Mucosa of descending colon (tissue), 3 donors: ENCODE data around the gene ZKSCAN2. TPM values are rescaled to one million over a fixed set of nuclear protein-coding genes. Genes with fewer than 3 reads are reported as not detected.

Experiments
- ATAC-seq: fragments of 200-7000 bp; cut with Tn5 transposase; one replicate; pipeline ENCODE4 v1.9.1; 2020; ENCODE audit warnings: mild to moderate bottlenecking, moderate library complexity
- DNase-seq, 3 donors: peaks; one replicate each; pipeline ENCODE4 v3.0.0-alpha.2; 2020
- H3K36me3 ChIP-seq: fragments of 200-600 bp; one replicate; pipeline ENCODE4 v1.8.0; 2021; ENCODE audit warnings: low read depth, mild to moderate bottlenecking
- H3K4me1 ChIP-seq: fragments of 200-600 bp; one replicate; pipeline ENCODE4 v1.8.0; 2021; ENCODE audit warnings: low read depth, mild to moderate bottlenecking
- H3K4me3 ChIP-seq: fragments of 200-600 bp; one replicate; pipeline ENCODE4 v1.8.0; 2021; ENCODE audit warnings: mild to moderate bottlenecking
- H3K9me3 ChIP-seq: fragments of 200-600 bp; one replicate; pipeline ENCODE4 v1.8.0; 2021; ENCODE audit warnings: mild to moderate bottlenecking
- intact Hi-C, 2 donors: fragments of 100-400 bp; cut with DNase I in 1 of 2; cut with micrococcal nuclease in 1 of 2; formaldehyde crosslinking; loops; one replicate each; pipeline versions ENCODE4 v1.11.0 to v1.11.1; 2022; cut with DNase I, micrococcal nuclease
- total RNA-seq, 3 donors: library from RNA; stranded (reverse); fragmentation: NEBNext Ultra II Directional in 2 of 3; extraction: Animal tissue kit (Norgen Biotek cat#: 25700) in 2 of 3; gene quantifications; one replicate each; pipeline versions ENCODE4 v1.2.1 to v1.2.4, GENCODE V29; 2021 to 2023
- TF ChIP-seq, protein P1 (sequence below): fragments of 200-600 bp; IDR thresholded peaks from one replicate; pipeline ENCODE4 v1.8.0; 2022; ENCODE audit warnings: antibody characterized with exemption, mild to moderate bottlenecking
- donor health status: DM: no; HTN: no; CAD: no; lungs with moderate emphysema.
- donor health status: DM: no; HTN: no; CAD: no.
- donor health status: DM: no; HTN: yes; CAD: no.

The ZKSCAN2 gene
- total RNA-seq, 3 donors from 2014 or later, result 2.1 to 5.9 (median 2.2) TPM

DNA sequence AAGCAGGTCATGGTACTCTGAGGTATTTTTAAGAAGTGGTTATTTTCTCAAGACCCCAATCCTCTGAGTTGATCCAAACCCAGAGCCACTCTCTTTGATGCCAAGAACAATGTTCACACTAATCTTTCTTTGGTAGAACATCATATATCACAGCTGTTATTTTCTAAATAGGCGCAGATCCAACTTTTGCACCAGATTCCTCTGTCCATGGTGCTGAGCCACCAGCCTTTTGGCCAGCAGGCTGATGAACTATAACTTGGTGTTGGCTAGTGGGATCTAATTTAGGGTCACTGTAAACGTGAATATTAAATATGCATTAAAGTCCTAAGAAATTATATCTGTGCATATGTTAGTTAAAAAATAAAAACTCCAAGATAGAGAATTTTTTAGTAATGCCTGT lies 7.0 kb upstream of the ZKSCAN2 start:
- ATAC-seq, result no peak

DNA sequence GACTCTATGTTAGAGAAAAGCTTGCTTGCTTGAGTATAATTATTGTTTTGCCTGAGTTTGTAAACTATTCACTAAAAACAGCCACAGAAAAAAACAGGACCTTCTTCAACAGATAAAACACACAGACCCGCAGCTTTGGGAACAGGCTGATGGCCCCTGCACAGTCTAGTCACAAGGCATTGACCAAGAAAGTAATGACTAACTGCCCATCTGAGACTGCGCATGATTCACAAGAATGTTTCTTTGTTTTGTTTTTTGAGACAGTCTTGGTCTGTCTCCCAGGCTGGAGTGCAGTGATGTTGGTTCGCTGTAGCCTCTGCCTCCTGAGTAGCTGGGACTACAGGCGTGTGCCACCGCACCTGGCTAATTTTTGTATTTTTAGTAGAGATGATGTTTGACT lies 2.8 kb upstream of the ZKSCAN2 start:
- TF ChIP-seq, protein P1, sequence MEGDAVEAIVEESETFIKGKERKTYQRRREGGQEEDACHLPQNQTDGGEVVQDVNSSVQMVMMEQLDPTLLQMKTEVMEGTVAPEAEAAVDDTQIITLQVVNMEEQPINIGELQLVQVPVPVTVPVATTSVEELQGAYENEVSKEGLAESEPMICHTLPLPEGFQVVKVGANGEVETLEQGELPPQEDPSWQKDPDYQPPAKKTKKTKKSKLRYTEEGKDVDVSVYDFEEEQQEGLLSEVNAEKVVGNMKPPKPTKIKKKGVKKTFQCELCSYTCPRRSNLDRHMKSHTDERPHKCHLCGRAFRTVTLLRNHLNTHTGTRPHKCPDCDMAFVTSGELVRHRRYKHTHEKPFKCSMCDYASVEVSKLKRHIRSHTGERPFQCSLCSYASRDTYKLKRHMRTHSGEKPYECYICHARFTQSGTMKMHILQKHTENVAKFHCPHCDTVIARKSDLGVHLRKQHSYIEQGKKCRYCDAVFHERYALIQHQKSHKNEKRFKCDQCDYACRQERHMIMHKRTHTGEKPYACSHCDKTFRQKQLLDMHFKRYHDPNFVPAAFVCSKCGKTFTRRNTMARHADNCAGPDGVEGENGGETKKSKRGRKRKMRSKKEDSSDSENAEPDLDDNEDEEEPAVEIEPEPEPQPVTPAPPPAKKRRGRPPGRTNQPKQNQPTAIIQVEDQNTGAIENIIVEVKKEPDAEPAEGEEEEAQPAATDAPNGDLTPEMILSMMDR, result no peak
- no peak for DNase-seq

More for the DNA sequence above, 7.0 kb upstream of the ZKSCAN2 start:
- intact Hi-C loops, result no loop called here
- Histone ChIP-seq H3K4me3 (no peak overlapping the region), H3K9me3 (no peaks in the 10 kb centered on the region), H3K4me1 (no peaks in the 10 kb centered on the region), H3K36me3 (no peaks in the 10 kb centered on the region)
- DNase-seq, result peak in 1 of 3 donors; percentile 31
- TF ChIP-seq, protein P1, result no peak

DNA sequence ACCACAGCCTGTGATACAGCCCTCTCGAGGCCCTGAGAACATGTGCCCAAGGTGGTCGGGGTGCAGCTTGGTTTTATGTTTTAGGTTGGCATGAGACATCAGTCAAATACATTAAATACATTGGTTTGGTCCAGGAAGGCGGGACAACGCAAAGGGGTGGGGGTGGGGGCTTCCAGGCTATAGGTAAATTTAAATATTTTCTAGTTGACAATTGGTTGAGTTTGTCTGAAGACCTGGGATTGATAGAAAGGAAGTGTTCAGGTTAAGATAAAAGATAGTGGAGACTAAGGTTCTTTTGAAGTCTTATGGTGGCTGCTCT lies 1.2 kb upstream of the ZKSCAN2 start:
- ATAC-seq (no peak), DNase-seq (no peak)
- Histone ChIP-seq H3K9me3 (no peaks in the 10 kb centered on the region), H3K36me3 (no peaks in the 10 kb centered on the region), H3K4me1 (peaks cover 26% of the 10 kb centered on the region), H3K4me3 (no peak overlapping the region)
- intact Hi-C loops, result no loop called here
- TF ChIP-seq, protein P1, result no peak

More for the DNA sequence above, 2.8 kb upstream of the ZKSCAN2 start:
- intact Hi-C loops, result no loop called here
- no peaks in the 10 kb centered on the region for H3K36me3 ChIP-seq
- H3K4me1 ChIP-seq, result peaks cover 24% of the 10 kb centered on the region
- no peak overlapping the region for H3K4me3 ChIP-seq
- H3K9me3 ChIP-seq, result no peaks in the 10 kb centered on the region
- no peak for ATAC-seq

DNA sequence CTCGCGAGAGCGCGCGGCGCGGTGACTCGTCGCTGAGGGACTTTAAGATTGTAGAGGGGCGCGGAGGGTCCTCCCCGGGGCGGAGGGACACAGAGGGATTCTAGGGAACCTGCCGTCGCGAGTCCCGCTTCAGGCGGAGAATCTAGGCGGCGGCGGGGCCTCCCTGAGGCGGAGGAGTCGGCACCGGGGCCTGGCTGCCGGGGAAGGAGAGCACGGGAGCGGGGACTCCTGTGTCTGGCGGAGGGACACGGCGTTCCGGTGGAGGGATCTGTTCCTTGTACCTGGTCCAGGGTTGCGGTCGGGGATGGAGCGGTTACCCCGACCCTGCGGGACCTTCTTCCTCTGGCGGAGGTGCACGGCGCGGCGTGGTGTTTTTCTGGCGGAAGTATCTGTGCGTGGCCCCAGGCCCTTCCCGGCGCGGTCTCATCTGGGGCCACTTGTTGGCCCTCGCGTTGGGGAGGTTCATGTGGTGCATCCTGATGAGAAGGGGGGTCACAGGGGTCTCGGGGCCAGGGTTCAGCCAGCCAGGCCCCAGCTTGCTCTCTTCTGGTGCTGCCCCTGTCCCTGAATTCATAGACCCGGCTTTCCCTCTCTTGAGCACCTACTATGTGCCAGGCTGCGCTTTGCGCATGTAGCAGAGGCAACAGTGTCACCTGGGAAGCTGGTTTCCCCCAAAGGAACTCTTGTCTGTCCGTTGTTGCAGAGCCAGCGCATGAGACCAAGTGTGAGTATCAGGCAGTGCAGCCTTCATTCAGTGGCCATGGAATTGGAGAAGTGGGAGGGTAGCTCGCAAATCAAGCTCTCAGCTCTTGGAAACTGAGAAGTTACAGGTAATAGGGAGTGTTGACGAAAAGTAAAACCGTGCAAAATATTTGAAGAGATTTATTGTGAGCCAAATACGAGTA lies 563 bp upstream of the ZKSCAN2 start:
- TF ChIP-seq, protein P1, result no peak
- intact Hi-C loops, result no loop called here
- Histone ChIP-seq H3K36me3 (no peaks in the 10 kb centered on the region), H3K9me3 (no peaks in the 10 kb centered on the region), H3K4me1 (peaks cover 26% of the 10 kb centered on the region), H3K4me3 (peak overlapping the region; percentile 56)
- peak; percentile 64 for ATAC-seq
- DNase-seq, result peak; percentile 85 to 89 (median 88)

DNA sequence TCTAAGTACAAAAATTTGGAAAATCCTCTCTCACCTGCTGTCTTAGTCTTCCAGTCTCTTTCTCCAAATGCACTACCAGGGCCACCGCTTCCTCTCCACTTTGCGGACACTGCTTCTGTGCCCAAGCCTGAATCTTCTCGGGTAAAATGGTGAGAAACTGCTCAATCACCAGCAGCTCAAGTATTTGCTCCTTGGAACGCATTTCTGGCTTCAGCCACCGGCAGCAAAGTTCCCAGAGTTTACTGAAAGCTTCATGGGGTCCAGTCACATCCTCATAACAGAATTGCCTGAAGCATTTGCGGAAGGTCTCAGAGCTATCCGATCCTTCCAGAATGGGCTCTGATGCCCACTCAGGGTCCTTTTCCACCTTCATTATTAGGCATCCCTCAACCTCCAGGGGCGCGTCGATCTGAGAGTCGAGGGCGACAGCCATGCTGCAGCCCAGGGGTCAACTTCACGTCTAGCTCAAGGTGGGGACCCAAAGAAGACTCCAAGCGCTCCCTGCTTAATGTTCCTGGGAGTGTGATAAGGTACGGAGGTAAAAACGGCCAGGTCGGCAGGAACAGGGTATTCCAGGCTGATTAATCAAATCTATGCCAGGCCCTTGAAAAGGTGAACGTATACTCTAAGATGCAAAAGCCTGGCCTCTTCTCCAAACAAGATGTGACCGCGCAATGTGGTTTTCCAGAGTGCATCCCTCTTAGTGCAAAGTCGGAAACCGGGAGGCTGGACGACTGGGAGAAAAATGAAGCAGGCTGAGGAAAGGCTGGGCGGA lies 763 bp downstream of the ZKSCAN2 start:
- intact Hi-C loops, result no loop called here
- Histone ChIP-seq H3K4me3 (peak overlapping the region; percentile 56), H3K9me3 (no peaks in the 10 kb centered on the region), H3K4me1 (peaks cover 26% of the 10 kb centered on the region), H3K36me3 (no peaks in the 10 kb centered on the region)
- ATAC-seq (no peak), DNase-seq (peak in 2 of 3 donors; percentile 24 to 45)
- TF ChIP-seq, protein P1, result no peak
